ENCODE measurements around the gene KIF1A.
A peak's percentile ranks its signal among the peaks of the same experiment; 100 is the strongest.
"Not testable (repeated sequence)": the region's sequence is repeated elsewhere in the genome, so short reads cannot be mapped to it uniquely, and the experiment has no call there.

Gene KIF1A

GRCh38 chr2:240846309-240846708, 26.3 kb upstream of the KIF1A start:
- not testable (repeated sequence) for DNase-seq

- DNase-seq, result no peak
These were observed 20.5 kb upstream of the KIF1A start for GRCh38 chr2:240840435-240841060.

- DNase-seq, result no peak
These were observed 19.4 kb upstream of the KIF1A start for GRCh38 chr2:240839152-240840143.

- DNase-seq, result no peak
These were observed 17.6 kb upstream of the KIF1A start for GRCh38 chr2:240837621-240838020.

GRCh38 chr2:240836781-240837467, 16.9 kb upstream of the KIF1A start:
- no peak for DNase-seq

GRCh38 chr2:240835528-240835927, 15.5 kb upstream of the KIF1A start:
- no peak for DNase-seq

- no peak for DNase-seq
These were observed 14.5 kb upstream of the KIF1A start for GRCh38 chr2:240834377-240834975.

GRCh38 chr2:240833724-240834285, 13.8 kb upstream of the KIF1A start:
- no peak for DNase-seq

- no peak for DNase-seq
These were observed 13.0 kb upstream of the KIF1A start for GRCh38 chr2:240832921-240833494.

- peak; percentile 95 for DNase-seq
These were observed 12.2 kb upstream of the KIF1A start for GRCh38 chr2:240832205-240832727.

- no peak for DNase-seq
These were observed 11.7 kb upstream of the KIF1A start for GRCh38 chr2:240831594-240832204.

- DNase-seq, result no peak
These were observed 5.5 kb upstream of the KIF1A start for GRCh38 chr2:240825476-240825875.

GRCh38 chr2:240823449-240824336, 3.7 kb upstream of the KIF1A start:
- no peak for DNase-seq

- no peak for DNase-seq
These were observed 2.3 kb upstream of the KIF1A start for GRCh38 chr2:240822280-240822847.

GRCh38 chr2:240821429-240821778, 1.4 kb upstream of the KIF1A start:
- no peak for DNase-seq

- no peak for DNase-seq
These were observed 799 bp upstream of the KIF1A start for GRCh38 chr2:240820607-240821428.

- DNase-seq, result no peak
These were observed 727 bp downstream of the KIF1A start for GRCh38 chr2:240819126-240819857.

- DNase-seq, result no peak
These were observed 1.5 kb downstream of the KIF1A start for GRCh38 chr2:240818293-240819125.

Measured in activated CD4-positive, alpha-beta T cell treated with anti-CD3 and anti-CD28 coated beads, Interleukin-2, amount 50 U/mL, for 4 hours (primary cell).